ENCODE data around the gene SLC12A4. TPM values are rescaled to one million over a fixed set of nuclear protein-coding genes. Genes with fewer than 3 reads are reported as not detected.
"Not testable (repeated sequence)": the region's sequence is repeated elsewhere in the genome, so short reads cannot be mapped to it uniquely, and the experiment has no call there.

SLC12A4 gene
- total and polyA plus RNA-seq, 2 experiments from 2014 or later = 19.9 to 53.0 TPM

GRCh38 chr16:67975321-67976105, 7.1 kb upstream of the SLC12A4 start:
- Mint-ChIP-seq H3K4me1 (no peaks in the 10 kb centered on the region; the same call in 2 of the 3 replicates), H3K27me3 (ENCODE audit: insufficient read depth, low read depth, poor library complexity) (peaks cover 11% of the 10 kb centered on the region), H3K4me3 (no peak overlapping the region), H3K36me3 (ENCODE audit: low read depth) (no peaks in the 10 kb centered on the region), H3K9me3 (no peaks in the 10 kb centered on the region), H3K27ac (no peak overlapping the region)
- Histone ChIP-seq H3K36me3 (ENCODE audit: insufficient read depth) (no peaks in the 10 kb centered on the region), H3K27ac (ENCODE audit: low read depth) (no peak overlapping the region), H3K9me2 (ENCODE audit: insufficient read depth) (no peaks in the 10 kb centered on the region), H2AFZ (no peak overlapping the region), H3K4me1 (ENCODE audit: insufficient read depth) (no peaks in the 10 kb centered on the region), H3K4me3 (no peak overlapping the region), H4K20me1 (replicated peaks; ENCODE audit: insufficient read depth) (no peaks in the 10 kb centered on the region), H3F3A (replicated peaks; ENCODE audit: low read depth) (0 out of 2 replicates have a peak, but pooled peaks cover 2% of the 10 kb centered on the region), H3K4me2 (no peak overlapping the region), H3K79me2 (replicated peaks; ENCODE audit: insufficient read depth) (no peaks in the 10 kb centered on the region), H3K27me3 (ENCODE audit: insufficient read depth) (no peaks in the 10 kb centered on the region)
- DNase-seq (ENCODE audit: low spot score) (no peak), ATAC-seq (no peak)
- no peak for TF ChIP-seq REST (IDR thresholded peaks at IDR 0.05; ENCODE audit: unreplicated experiment)
- TF ChIP-seq CREB1 (CRISPR knock-in tag; IDR thresholded peaks at IDR 0.05; ENCODE audit: low read depth) = no peak
- no peak for TF ChIP-seq JUNB (IDR thresholded peaks at IDR 0.05; ENCODE audit: unreplicated experiment)
- no peak for TF ChIP-seq CTCF (conservative IDR thresholded peaks at IDR 0.05; ENCODE audit: low read depth in 2 of 2)
- TF ChIP-seq ETS1 (IDR thresholded peaks at IDR 0.05) = no peak
- TF ChIP-seq ZNF331 (CRISPR knock-in tag; IDR thresholded peaks at IDR 0.05; ENCODE audit: low read depth) = no peak

- H3K4me3 ChIP-seq; H4K20me1 ChIP-seq (replicated peaks; ENCODE audit: insufficient read depth); H3K4me1 Mint-ChIP-seq; H3K79me2 ChIP-seq (replicated peaks; ENCODE audit: insufficient read depth); ATAC-seq; H3K36me3 ChIP-seq (ENCODE audit: insufficient read depth); H3K9me2 ChIP-seq (ENCODE audit: insufficient read depth); H3K9me3 Mint-ChIP-seq; H3K27ac Mint-ChIP-seq; H3K27ac ChIP-seq (ENCODE audit: low read depth); H3K4me2 ChIP-seq; DNase-seq (ENCODE audit: low spot score); H2AFZ ChIP-seq; H3K27me3 ChIP-seq (ENCODE audit: insufficient read depth); H3K4me1 ChIP-seq (ENCODE audit: insufficient read depth); H3K4me3 Mint-ChIP-seq; H3K36me3 Mint-ChIP-seq (ENCODE audit: low read depth): not testable (repeated sequence)
- 0 out of 2 replicates have a peak, but pooled peaks cover 11% of the 10 kb centered on the region for H3F3A ChIP-seq (replicated peaks; ENCODE audit: low read depth)
- H3K27me3 Mint-ChIP-seq (ENCODE audit: insufficient read depth, low read depth, poor library complexity) = peaks cover 16% of the 10 kb centered on the region
Observed at GRCh38 chr16:67972285-67972684, 3.8 kb upstream of the SLC12A4 start.
